Endothelial cell of umbilical vein (primary cell): ENCODE measurements around the gene TMEM222. TPM values are rescaled to one million over a fixed set of nuclear protein-coding genes. Genes with fewer than 3 reads are reported as not detected.

Source experiments
- BruUV-seq: library from RNA; stranded (reverse); fragments of 400-500 nt; replicated peaks from 2 replicates; lab custom pipeline; 2021; lab: Mats Ljungman, UMichigan
- CTCF ChIA-PET: fragments of 300-600, 350-600 bp; sonication (Branson Sonifier 250); formaldehyde crosslinking; loops from one replicate; lab custom pipeline; 2021; ENCODE audit warnings: antibody characterized with exemption, inconsistent platforms; lab: Charles Lee
- POLR2A ChIA-PET: fragments of 300-600, 350-600 bp; sonication (Branson Sonifier 250); formaldehyde crosslinking; loops from one replicate; lab custom pipeline; 2021; ENCODE audit warnings: antibody characterized with exemption, inconsistent platforms; lab: Charles Lee
- DNase-seq: peaks from one replicate; pipeline ENCODE4 v3.0.0-alpha.2; 2011; ENCODE audit warnings: low read depth, low spot score
- FAIRE-seq: peaks from 2 replicates; lab custom pipeline; 2011; peaks lifted over from hg19 to GRCh38; lab: Jason Lieb, UNC
- H2AFZ ChIP-seq: 2 replicates; pipeline ENCODE4 v1.6.0; 2012; ENCODE audit warnings: low read depth, low read length, control low read depth, inconsistent platforms
- H3K27ac ChIP-seq: 2 replicates; pipeline ENCODE4 v1.5.1; 2011; ENCODE audit warnings: low read depth, mild to moderate bottlenecking, control low read depth, low read length, moderate library complexity; ENCODE audit not compliant: insufficient read depth
- H3K27me3 ChIP-seq, 2 experiments: 2 replicates each; pipeline versions ENCODE4 v1.6.0 to v1.6.1; 2011; ENCODE audit warnings: low read length in 2 of 2, mixed read lengths in 1 of 2; ENCODE audit not compliant: control insufficient read depth in 2 of 2, insufficient read depth in 2 of 2
- H3K36me3 ChIP-seq, 2 experiments: 2 replicates in 1 of 2; 3 replicates in 1 of 2; pipeline ENCODE4 v1.5.1; 2011; ENCODE audit warnings: low read length in 2 of 2, mild to moderate bottlenecking in 1 of 2, moderate library complexity in 1 of 2; ENCODE audit not compliant: control insufficient read depth in 2 of 2, insufficient read depth in 2 of 2; ENCODE audit errors: extremely low read depth in 1 of 2
- H3K4me1 ChIP-seq: 3 replicates; pipeline ENCODE4 v1.5.1; 2011; ENCODE audit warnings: mild to moderate bottlenecking, low read length; ENCODE audit not compliant: control insufficient read depth, insufficient read depth; ENCODE audit errors: extremely low read depth
- H3K4me2 ChIP-seq: 2 replicates; pipeline ENCODE4 v1.6.1; 2011; ENCODE audit warnings: low read length, control low read depth, mixed read lengths; ENCODE audit not compliant: insufficient read depth
- H3K4me3 ChIP-seq, 3 experiments: fragments of 200-600 bp in 1 of 3; sonication (generic), shearing (Covaris generic) in 1 of 3; replicated peaks in 1 of 3; 2 replicates each; pipeline ENCODE4 v1.5.1; 2011 to 2016; ENCODE audit warnings: control low read depth in 3 of 3, low read length in 3 of 3, mild to moderate bottlenecking in 2 of 3, inconsistent platforms in 1 of 3, low read depth in 1 of 3, moderate library complexity in 1 of 3; ENCODE audit not compliant: insufficient read depth in 1 of 3
- H3K79me2 ChIP-seq: 2 replicates; pipeline ENCODE4 v1.6.0; 2012; ENCODE audit warnings: low read length, inconsistent platforms; ENCODE audit not compliant: control insufficient read depth, insufficient read depth
- H3K9ac ChIP-seq: replicated peaks from 2 replicates; pipeline ENCODE3; 2011; ENCODE audit warnings: low read length, control low read depth; ENCODE audit not compliant: insufficient read depth; ENCODE audit errors: extremely low read depth
- H3K9me1 ChIP-seq: replicated peaks from 3 replicates; pipeline ENCODE4 v1.6.0; 2011; ENCODE audit warnings: mild to moderate bottlenecking, low read length; ENCODE audit not compliant: control insufficient read depth, insufficient read depth; ENCODE audit errors: extremely low read depth
- H3K9me3 ChIP-seq: replicated peaks from 2 replicates; pipeline ENCODE4 v1.5.1; 2012; ENCODE audit warnings: low read length, inconsistent platforms; ENCODE audit not compliant: control insufficient read depth, insufficient read depth
- H4K20me1 ChIP-seq: replicated peaks from 2 replicates; pipeline ENCODE3; 2011; ENCODE audit warnings: mild to moderate bottlenecking, low read length; ENCODE audit not compliant: control insufficient read depth, insufficient read depth; ENCODE audit errors: extremely low read depth
- EZH2 ChIP-seq: IDR thresholded peaks from 2 replicates; pipeline ENCODE4 v1.6.1; 2012; ENCODE audit warnings: borderline replicate concordance, low read depth, mild to moderate bottlenecking, moderate library complexity, low read length, inconsistent platforms; ENCODE audit not compliant: severe bottlenecking
- FOS ChIP-seq: IDR thresholded peaks from 2 replicates; pipeline ENCODE4 v1.6.1; 2011; ENCODE audit warnings: mild to moderate bottlenecking, low read length, moderate library complexity, borderline replicate concordance; ENCODE audit not compliant: insufficient read depth
- GATA2 ChIP-seq: IDR thresholded peaks from 2 replicates; pipeline ENCODE4 v1.7.0; 2011; ENCODE audit warnings: low read depth, mild to moderate bottlenecking, moderate library complexity, mixed read lengths, low read length; ENCODE audit not compliant: insufficient read length, insufficient read depth
- JUN ChIP-seq: IDR thresholded peaks from 2 replicates; pipeline ENCODE4 v1.6.1; 2011; ENCODE audit warnings: borderline replicate concordance, low read depth; ENCODE audit not compliant: insufficient read length, insufficient read depth
- MYC ChIP-seq: IDR thresholded peaks from one replicate; pipeline ENCODE4 v1.6.1; 2011; ENCODE audit warnings: mild to moderate bottlenecking, low read depth, low read length
- POLR2A ChIP-seq: IDR thresholded peaks from 2 replicates; pipeline ENCODE4 v1.6.1; 2012; ENCODE audit warnings: low read depth, mild to moderate bottlenecking, control low read depth, low read length
- POLR2AphosphoS5 ChIP-seq: IDR thresholded peaks from 2 replicates; pipeline ENCODE4 v1.6.1; 2012; ENCODE audit warnings: low read depth, mild to moderate bottlenecking, control low read depth, low read length, moderate library complexity; ENCODE audit not compliant: insufficient read depth
- dilution Hi-C: fragments of 300-500 bp; cut with MboI; formaldehyde crosslinking; loops from one replicate; pipeline ENCODE4 v1.15.0; 2019; ENCODE audit warnings: low sequenced_read_pairs; ENCODE audit not compliant: extremely low pct_ligation_motif_present
- intact Hi-C: fragments of 100-400 bp; cut with micrococcal nuclease; formaldehyde crosslinking; loops from one replicate; pipeline ENCODE4 v1.10.0; 2022
- polyA plus RNA-seq, 4 experiments: library from polyadenylated mRNA; depleted of rRNA in 3 of 4; stranded (reverse) in 3 of 4; unstranded in 1 of 4; fragments of >200 nt; gene quantifications; 2 replicates each; pipeline versions ENCODE4 v1.2.1 to v1.2.3, GENCODE V29; 2011 to 2012; ENCODE audit warnings: missing spikeins in 1 of 4
- total RNA-seq: library from RNA; stranded (reverse); gene quantifications from 2 replicates; pipeline ENCODE4 v1.2.3, GENCODE V29; 2021
- TF ChIP-seq, protein P1 (sequence below), 2 donors: IDR thresholded peaks; 1 replicate in 1 of 2; 2 replicates in 1 of 2; pipeline ENCODE4 v1.5.1; 2011; ENCODE audit warnings: low read length in 2 of 2, mild to moderate bottlenecking in 2 of 2, moderate library complexity in 2 of 2, control low read depth in 1 of 2, inconsistent platforms in 1 of 2, low read depth in 1 of 2; ENCODE audit not compliant: insufficient read depth in 1 of 2; ENCODE audit errors: extremely low read depth in 1 of 2
- TF ChIP-seq, protein P2 (sequence below): IDR thresholded peaks from 2 replicates; pipeline ENCODE4 v1.6.1; 2011; ENCODE audit not compliant: insufficient read depth, insufficient read length

Gene TMEM222
- total and polyA plus RNA-seq, 2 donors (not counting 3 experiments of a cell fraction or from before 2014, with no cell fraction given) = 45.8 to 76.1 TPM

DNA sequence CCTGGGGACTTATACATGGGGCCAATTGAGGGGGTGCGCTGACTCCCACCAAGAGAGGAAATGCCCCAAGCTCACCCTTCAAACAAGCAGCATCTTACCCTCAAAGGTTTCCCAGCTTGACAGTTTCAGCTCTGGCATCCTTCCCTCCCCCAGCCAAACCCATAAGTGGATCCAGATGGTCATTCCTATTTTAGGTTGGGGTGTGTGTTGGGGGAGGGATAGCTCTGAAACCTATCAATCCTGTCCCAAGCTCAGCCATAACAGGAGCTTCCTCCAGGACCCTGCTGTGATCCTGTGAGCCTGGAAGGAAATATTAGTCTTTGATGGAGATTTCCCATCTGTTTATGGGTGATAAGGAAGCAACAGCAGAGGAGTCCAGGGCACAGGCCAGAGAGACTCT is 3.4 kb upstream of the TMEM222 start:
- H3K27ac ChIP-seq = no peak overlapping the region
- peaks cover 14% of the 10 kb centered on the region for H3K79me2 ChIP-seq
- TF ChIP-seq, protein P1, sequence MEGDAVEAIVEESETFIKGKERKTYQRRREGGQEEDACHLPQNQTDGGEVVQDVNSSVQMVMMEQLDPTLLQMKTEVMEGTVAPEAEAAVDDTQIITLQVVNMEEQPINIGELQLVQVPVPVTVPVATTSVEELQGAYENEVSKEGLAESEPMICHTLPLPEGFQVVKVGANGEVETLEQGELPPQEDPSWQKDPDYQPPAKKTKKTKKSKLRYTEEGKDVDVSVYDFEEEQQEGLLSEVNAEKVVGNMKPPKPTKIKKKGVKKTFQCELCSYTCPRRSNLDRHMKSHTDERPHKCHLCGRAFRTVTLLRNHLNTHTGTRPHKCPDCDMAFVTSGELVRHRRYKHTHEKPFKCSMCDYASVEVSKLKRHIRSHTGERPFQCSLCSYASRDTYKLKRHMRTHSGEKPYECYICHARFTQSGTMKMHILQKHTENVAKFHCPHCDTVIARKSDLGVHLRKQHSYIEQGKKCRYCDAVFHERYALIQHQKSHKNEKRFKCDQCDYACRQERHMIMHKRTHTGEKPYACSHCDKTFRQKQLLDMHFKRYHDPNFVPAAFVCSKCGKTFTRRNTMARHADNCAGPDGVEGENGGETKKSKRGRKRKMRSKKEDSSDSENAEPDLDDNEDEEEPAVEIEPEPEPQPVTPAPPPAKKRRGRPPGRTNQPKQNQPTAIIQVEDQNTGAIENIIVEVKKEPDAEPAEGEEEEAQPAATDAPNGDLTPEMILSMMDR (IDR thresholded peaks at IDR 0.05; ENCODE audit: extremely low read depth in 1 of 2, insufficient read depth in 1 of 2, low read depth in 1 of 2, low read length in 2 of 2) = no peak
- TF ChIP-seq, protein P2, sequence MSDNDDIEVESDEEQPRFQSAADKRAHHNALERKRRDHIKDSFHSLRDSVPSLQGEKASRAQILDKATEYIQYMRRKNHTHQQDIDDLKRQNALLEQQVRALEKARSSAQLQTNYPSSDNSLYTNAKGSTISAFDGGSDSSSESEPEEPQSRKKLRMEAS = no peak
- TF ChIP-seq FOS = no peak
- TF ChIP-seq EZH2 = no peak
- no peak for TF ChIP-seq JUN
- no peak for TF ChIP-seq MYC
- no peak for TF ChIP-seq POLR2A
- no peak for TF ChIP-seq GATA2
- TF ChIP-seq POLR2AphosphoS5 = no peak
- BruUV-seq = no TSS peak
- DNase-seq (no peak), FAIRE-seq (no peak)
- no peak overlapping the region for H3K4me2 ChIP-seq
- ChIA-PET CTCF (interaction anchor here (0.7 to 2.0 kb wide), 2 partner anchors 18 to 192 kb away, joined by 3 to 8 read pairs; no protein-coding TSS in a partner anchor), POLR2A (no interaction called here)
- H3K9ac ChIP-seq = no peak overlapping the region
- H4K20me1 ChIP-seq = no peaks in the 10 kb centered on the region
- intact Hi-C loops (no loop called here), dilution Hi-C loops (no loop called here)
- H3K9me1 ChIP-seq = no peaks in the 10 kb centered on the region
- no peak overlapping the region for H3K4me3 ChIP-seq
- peaks cover 10% of the 10 kb centered on the region for H3K4me1 ChIP-seq
- no peaks in the 10 kb centered on the region for H3K27me3 ChIP-seq
- no peak overlapping the region for H2AFZ ChIP-seq
- no peaks in the 10 kb centered on the region for H3K9me3 ChIP-seq
- H3K36me3 ChIP-seq = no peaks in the 10 kb centered on the region
